ENCODE measurements around the gene LTBP3. TPM values are rescaled to one million over a fixed set of nuclear protein-coding genes. Genes with fewer than 3 reads are reported as not detected.
A peak's percentile ranks its signal among the peaks of the same experiment; 100 is the strongest.

LTBP3 gene
- total and polyA plus RNA-seq, 2 donors (not counting 3 experiments of a cell fraction or from before 2014, with no cell fraction given): 120 to 209 TPM

DNA sequence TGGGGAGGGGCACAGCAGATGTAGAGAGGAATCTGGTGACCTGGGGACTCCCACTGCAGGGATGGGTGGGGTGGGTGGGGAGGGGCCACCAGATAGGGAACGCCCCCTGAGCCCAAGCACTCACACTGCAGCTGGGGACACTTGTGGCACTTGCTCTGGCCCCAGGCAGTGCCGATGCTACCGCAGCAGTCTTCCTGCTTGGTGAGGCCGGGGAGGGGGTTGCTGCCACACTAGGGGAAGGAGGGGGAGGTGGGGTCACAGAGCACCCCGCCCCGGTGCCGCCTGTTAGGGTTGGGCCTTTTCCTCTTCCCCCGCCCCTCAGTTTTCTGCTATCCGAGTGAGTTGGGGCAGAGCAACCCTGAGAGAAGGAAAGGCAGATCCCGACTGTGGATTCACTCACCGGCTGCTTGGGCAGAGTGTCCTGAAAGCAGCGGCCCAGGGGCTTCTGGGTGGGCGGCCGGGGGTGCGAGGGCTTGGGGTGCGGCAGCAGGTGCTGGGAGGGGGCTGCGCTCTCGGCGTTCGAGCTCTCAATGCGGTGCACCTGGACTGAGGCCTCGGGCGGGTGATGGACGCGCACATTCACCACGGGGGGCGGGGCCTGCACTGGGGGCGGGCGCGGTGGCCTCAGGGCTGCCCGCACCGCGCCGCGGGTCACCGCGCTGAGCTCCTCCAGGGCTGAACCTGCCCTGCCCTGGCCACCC lies 4.7 kb downstream of the LTBP3 start:
- Histone ChIP-seq H4K20me1 (replicated peaks; ENCODE audit: control insufficient read depth, extremely low read depth, insufficient read depth, low read length) (no peaks in the 10 kb centered on the region), H3K9me1 (replicated peaks; ENCODE audit: control insufficient read depth, extremely low read depth, insufficient read depth, low read length) (no peaks in the 10 kb centered on the region), H3K27me3 (ENCODE audit: control insufficient read depth in 2 of 2, insufficient read depth in 2 of 2, low read length in 2 of 2) (no peaks in the 10 kb centered on the region), H3K79me2 (ENCODE audit: control insufficient read depth, insufficient read depth, low read length) (peaks cover 22% of the 10 kb centered on the region), H3K4me2 (ENCODE audit: insufficient read depth, low read length) (no peak overlapping the region), H3K4me3 (replicated peaks in 1 of 3; ENCODE audit: insufficient read depth in 1 of 3, low read depth in 1 of 3, low read length in 3 of 3) (no peak overlapping the region), H3K9ac (replicated peaks; ENCODE audit: extremely low read depth, insufficient read depth, low read length) (no peak overlapping the region), H2AFZ (ENCODE audit: low read depth, low read length) (no peak overlapping the region), H3K27ac (ENCODE audit: insufficient read depth, low read depth, low read length) (no peak overlapping the region), H3K9me3 (replicated peaks; ENCODE audit: control insufficient read depth, insufficient read depth, low read length) (no peaks in the 10 kb centered on the region), H3K4me1 (ENCODE audit: control insufficient read depth, extremely low read depth, insufficient read depth, low read length) (peaks cover 25% of the 10 kb centered on the region), H3K36me3 (ENCODE audit: control insufficient read depth in 2 of 2, extremely low read depth in 1 of 2, insufficient read depth in 2 of 2, low read length in 2 of 2) (peaks cover 0 to 28% of the 10 kb centered on the region in 2 experiments)
- intact Hi-C loops (cut with micrococcal nuclease): no loop called here
- TF ChIP-seq JUN (IDR thresholded peaks at IDR 0.05; ENCODE audit: borderline replicate concordance, insufficient read depth, insufficient read length, low read depth) (no peak), CTCF (IDR thresholded peaks at IDR 0.05; ENCODE audit: extremely low read depth in 1 of 2, insufficient read depth in 1 of 2, low read depth in 1 of 2, low read length in 2 of 2) (no peak), EZH2 (IDR thresholded peaks at IDR 0.05; ENCODE audit: borderline replicate concordance, low read depth, low read length, severe bottlenecking) (no peak), MYC (IDR thresholded peaks at IDR 0.05; ENCODE audit: low read depth, low read length) (no peak)
- FAIRE-seq: no peak
- CTCF ChIA-PET: no interaction called here
- dilution Hi-C loops (cut with MboI; ENCODE audit: extremely low pct_ligation_motif_present, low sequenced_read_pairs): no loop called here
- BruUV-seq (replicated peaks): TSS peak; percentile 28
- DNase-seq (ENCODE audit: low read depth, low spot score): no peak
- POLR2A ChIA-PET: no interaction called here

Measured in endothelial cell of umbilical vein (primary cell).